KOPT-K1 (cell line): ENCODE data around the gene TSPEAR.
"Not testable (repeated sequence)": the region's sequence is repeated elsewhere in the genome, so short reads cannot be mapped to it uniquely, and the experiment has no call there.

Experiments
- H3K27ac ChIP-seq: fragments of 200-600 bp; sonication (generic); 2 replicates; pipeline ENCODE4 v1.5.1; 2016; ENCODE audit warnings: antibody characterized with exemption, mild to moderate bottlenecking, low read depth, low read length; ENCODE audit not compliant: poor library complexity, severe bottlenecking
- H3K36me3 ChIP-seq: fragments of 200-600 bp; sonication (generic); 2 replicates; pipeline ENCODE4 v1.5.1; 2017; ENCODE audit warnings: antibody characterized with exemption, mild to moderate bottlenecking, low read length, moderate library complexity; ENCODE audit not compliant: insufficient read depth
- H3K9me3 ChIP-seq: fragments of 200-600 bp; sonication (generic); 2 replicates; pipeline ENCODE4 v1.5.1; 2017; ENCODE audit warnings: antibody characterized with exemption, low read length, mild to moderate bottlenecking; ENCODE audit not compliant: insufficient read depth, poor library complexity, severe bottlenecking

Gene TSPEAR

DNA sequence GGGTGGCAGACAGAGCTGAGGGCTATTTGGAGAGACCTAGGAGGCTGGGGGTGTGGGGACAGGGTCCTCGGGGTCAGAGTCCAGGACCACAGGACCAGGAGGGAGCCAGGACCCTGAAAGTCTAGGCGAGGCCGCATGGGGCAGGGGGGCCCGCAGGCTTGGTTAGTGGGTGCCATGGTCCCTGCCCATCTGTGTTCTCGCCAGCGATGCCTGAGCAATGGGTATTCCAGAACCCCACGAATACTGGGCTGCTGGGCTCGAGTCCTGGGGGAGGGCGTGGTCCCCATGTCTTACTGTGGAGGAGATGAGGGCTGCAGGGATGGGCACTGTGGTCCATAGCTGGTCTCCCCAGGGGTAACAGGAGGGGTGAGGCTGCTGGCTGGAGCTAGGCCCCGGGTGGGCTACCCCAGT, 121.1 kb downstream of the TSPEAR start:
- Histone ChIP-seq H3K36me3 (no peaks in the 10 kb centered on the region), H3K9me3 (no peaks in the 10 kb centered on the region), H3K27ac (no peak overlapping the region)

GRCh38 chr21:44589586-44590305, 121.6 kb downstream of the TSPEAR start:
- Histone ChIP-seq H3K27ac (no peak overlapping the region), H3K9me3 (no peaks in the 10 kb centered on the region), H3K36me3 (no peaks in the 10 kb centered on the region)

DNA sequence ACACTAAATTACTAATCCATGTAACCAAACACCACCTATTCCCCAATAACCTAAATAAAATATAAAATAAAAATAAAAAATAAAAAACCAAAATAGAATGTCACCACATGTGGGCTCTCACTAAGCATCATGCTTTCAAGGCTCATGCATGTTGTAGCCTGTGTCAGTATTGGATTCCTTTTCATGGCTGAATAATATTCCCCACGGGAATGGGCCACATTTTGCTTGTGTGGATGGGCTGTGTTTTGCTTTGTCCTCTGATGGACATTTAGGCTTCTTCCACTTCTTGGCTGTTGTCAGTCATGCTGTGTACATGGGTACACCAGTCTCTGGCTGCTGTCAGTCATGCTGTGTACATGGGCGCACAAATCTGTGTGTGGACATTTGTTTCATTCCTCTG, 122.3 kb downstream of the TSPEAR start:
- Histone ChIP-seq H3K36me3 (no peaks in the 10 kb centered on the region), H3K27ac (no peak overlapping the region)

GRCh38 chr21:44585892-44586291, 125.5 kb downstream of the TSPEAR start:
- H3K36me3 ChIP-seq: no peaks in the 10 kb centered on the region
- no peak overlapping the region for H3K27ac ChIP-seq

More for the DNA sequence above, 122.3 kb downstream of the TSPEAR start:
- H3K9me3 ChIP-seq: no peaks in the 10 kb centered on the region

DNA sequence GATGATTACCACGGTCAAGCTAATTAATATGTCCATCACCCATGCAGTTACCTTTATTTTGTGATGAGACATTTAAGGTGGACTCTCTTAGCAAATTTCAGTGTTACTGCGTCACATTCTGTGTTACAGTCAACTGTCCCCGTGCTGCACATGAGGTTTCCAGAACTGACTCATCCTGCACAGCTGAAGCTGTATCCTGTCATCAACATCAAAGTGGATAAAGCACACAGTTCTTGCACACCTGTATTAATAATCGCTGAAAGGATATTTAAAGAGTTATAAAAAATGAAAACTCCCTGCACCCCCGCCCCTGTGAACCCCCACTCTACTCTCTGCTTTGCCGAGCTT, 127.6 kb downstream of the TSPEAR start:
- no peak overlapping the region for H3K27ac ChIP-seq
- H3K36me3 ChIP-seq: no peaks in the 10 kb centered on the region
- H3K9me3 ChIP-seq: peaks cover 17% of the 10 kb centered on the region

More at GRCh38 chr21:44585892-44586291, 125.5 kb downstream of the TSPEAR start:
- H3K9me3 ChIP-seq: peaks cover 16% of the 10 kb centered on the region

GRCh38 chr21:44583089-44583799, 128.1 kb downstream of the TSPEAR start:
- H3K9me3 ChIP-seq: peaks cover 17% of the 10 kb centered on the region
- H3K36me3 ChIP-seq: no peaks in the 10 kb centered on the region
- no peak overlapping the region for H3K27ac ChIP-seq

DNA sequence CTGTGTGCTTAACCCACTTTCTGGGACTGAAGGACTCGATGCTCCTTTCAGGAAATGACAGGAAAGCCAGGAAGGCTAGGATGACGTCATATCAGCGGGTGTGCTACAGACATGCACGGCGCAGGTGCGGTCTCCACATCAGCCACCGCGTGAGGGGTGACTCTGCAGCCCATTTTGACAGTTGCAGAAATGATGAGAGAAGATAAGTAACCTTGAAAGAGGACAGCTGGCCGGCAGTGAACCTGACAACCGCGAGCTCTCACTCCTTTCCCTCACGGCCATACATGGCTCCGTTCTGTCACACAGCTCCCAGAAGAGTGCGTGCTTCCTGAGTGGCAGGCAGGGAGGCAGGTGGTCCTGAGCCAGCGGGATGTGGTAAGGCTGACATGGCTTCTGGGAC, 129.3 kb downstream of the TSPEAR start:
- Histone ChIP-seq H3K36me3 (no peaks in the 10 kb centered on the region), H3K9me3 (peaks cover 22% of the 10 kb centered on the region), H3K27ac (no peak overlapping the region)

DNA sequence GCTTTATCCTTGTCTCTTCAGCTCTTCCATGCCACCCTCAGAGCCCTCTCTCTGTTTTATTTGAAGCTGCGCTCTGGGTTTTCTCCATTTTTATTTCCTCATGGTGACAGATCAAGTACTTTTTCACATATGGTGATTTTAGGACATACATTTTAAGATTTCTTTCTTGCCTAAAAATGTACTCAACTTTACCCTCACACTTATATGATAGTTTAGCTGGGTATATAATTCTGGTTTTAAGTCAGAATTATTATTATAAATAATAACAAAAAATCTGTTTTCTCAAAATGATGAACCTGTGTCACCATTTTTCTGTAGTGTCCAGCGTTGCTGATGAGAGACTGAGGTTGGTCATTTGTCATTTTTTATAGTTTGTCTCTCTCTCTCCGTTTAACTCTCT, 130.2 kb downstream of the TSPEAR start:
- H3K36me3 ChIP-seq: no peaks in the 10 kb centered on the region
- peaks cover 28% of the 10 kb centered on the region for H3K9me3 ChIP-seq
- no peak overlapping the region for H3K27ac ChIP-seq

DNA sequence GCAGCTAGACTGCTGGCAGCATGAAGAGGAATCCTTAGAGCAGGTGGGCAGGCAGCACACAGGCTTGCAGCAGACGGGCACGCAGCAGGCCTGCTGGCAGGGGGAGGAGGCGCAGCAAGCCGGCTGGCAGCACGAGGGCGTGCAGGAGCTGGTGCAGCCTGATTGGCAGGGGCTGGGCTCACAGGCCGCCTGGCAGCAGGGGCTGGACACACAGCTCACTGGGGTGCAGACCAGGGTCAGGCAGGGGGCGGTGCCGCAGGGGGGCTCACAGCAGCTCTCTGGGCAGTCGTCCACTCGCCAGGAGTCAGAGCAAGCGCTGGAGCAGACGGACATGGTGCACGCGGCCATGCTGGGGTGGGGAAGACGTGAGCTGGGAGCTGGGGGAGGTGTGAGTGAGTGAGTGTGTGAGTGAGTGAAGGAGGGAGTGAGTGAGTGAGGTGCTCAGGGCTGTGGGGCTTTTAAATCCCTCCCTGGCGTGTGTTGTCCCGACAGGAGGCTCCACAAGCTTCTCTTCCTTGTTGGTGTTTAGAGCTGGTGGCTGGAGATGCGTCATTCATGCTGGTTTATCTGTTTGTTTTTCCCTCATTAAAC, 131.0 kb downstream of the TSPEAR start, which contains the start of gene KRTAP10-5:
Gene KRTAP10-5 (minus strand): TSS at position 374 of the 591 bp plus-strand sequence. CDS start 26 bp downstream, at position 348.
- H3K27ac ChIP-seq, H3K36me3 ChIP-seq: not testable (repeated sequence)
- peaks cover 28% of the 10 kb centered on the region for H3K9me3 ChIP-seq

- H3K9me3 ChIP-seq: peaks cover 28% of the 10 kb centered on the region
- H3K27ac ChIP-seq: no peak overlapping the region
These were observed 131.6 kb downstream of the TSPEAR start for GRCh38 chr21:44579833-44580144.

GRCh38 chr21:44579056-44579832, 132.1 kb downstream of the TSPEAR start:
- Histone ChIP-seq H3K27ac (no peak overlapping the region), H3K36me3 (no peaks in the 10 kb centered on the region), H3K9me3 (peaks cover 28% of the 10 kb centered on the region)

More at GRCh38 chr21:44579833-44580144, 131.6 kb downstream of the TSPEAR start:
- no peaks in the 10 kb centered on the region for H3K36me3 ChIP-seq

DNA sequence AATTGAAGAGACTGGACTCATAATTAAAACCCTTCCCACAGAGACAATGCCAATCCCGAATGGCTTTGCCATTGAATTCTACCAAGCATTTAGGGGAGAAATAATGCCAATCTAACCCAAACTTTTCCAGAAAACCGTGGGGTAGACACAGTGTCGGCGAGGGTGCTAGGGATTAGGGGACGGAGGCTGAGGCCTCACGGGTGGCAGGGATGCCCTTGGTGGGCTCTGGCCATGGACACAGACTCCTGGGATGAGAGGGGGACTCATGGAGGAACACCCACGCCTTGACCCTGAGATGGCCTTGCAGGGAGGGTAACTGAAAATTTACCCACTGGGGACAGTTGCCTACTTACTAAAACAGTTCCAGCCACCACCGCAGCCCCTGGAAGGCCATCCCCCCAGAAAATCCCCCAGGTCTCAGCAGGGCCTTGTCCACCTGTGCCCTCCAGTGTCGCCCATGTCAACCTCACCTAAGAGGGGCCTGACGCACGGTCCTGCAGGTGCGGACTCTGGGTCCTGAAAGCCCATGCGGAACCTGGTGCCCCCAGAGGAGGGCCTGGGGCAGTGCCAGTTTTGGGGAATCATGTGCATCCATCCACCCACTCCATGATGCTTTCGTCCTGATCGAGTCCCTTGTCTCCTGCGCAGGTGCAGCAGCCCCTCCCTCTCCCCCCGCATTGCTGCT, 132.9 kb downstream of the TSPEAR start:
- no peak overlapping the region for H3K27ac ChIP-seq
- H3K36me3 ChIP-seq: no peaks in the 10 kb centered on the region
- H3K9me3 ChIP-seq: peaks cover 28% of the 10 kb centered on the region

DNA sequence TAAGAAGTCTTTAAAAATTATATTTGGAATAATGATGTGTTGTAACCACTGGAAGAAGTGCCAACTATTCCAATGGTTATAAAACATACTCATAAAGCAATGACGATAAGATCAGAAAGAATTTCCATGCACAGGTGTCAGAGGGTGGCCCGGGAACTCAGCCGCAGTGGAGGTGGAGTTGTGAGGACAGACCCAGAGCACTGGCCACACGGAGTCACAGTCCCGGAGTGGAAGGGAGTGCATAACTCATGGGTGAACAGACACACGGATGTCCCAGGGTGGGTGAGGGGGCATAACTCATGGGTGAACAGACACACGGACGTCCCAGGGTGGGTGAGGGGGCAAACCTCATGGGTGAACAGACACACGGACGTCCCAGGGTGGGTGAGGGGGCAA, 135.3 kb downstream of the TSPEAR start:
- H3K36me3 ChIP-seq: no peaks in the 10 kb centered on the region
- H3K27ac ChIP-seq: no peak overlapping the region
- H3K9me3 ChIP-seq: peaks cover 23% of the 10 kb centered on the region

GRCh38 chr21:44575307-44576024, 135.9 kb downstream of the TSPEAR start:
- peaks cover 23% of the 10 kb centered on the region for H3K9me3 ChIP-seq
- no peaks in the 10 kb centered on the region for H3K36me3 ChIP-seq
- H3K27ac ChIP-seq: no peak overlapping the region
